HEK293 (cell line): ENCODE data around the gene LEF1.
A peak's percentile ranks its signal among the peaks of the same experiment; 100 is the strongest.

Experiments used
- AEBP2 ChIP-seq: fragments of 450-650 bp; formaldehyde crosslinking; IDR thresholded peaks from 2 replicates; pipeline ENCODE4 v1.5.1; 2016; ENCODE audit warnings: missing biosample characterization, missing genetic modification characterization, borderline replicate concordance
- BCL11B ChIP-seq: fragments of 450-650 bp; formaldehyde crosslinking; IDR thresholded peaks from 2 replicates; pipeline ENCODE4 v1.5.1; 2016; ENCODE audit warnings: low read depth, missing biosample characterization, missing genetic modification characterization
- CTCF ChIP-seq: fragments of 450-650 bp; formaldehyde crosslinking; IDR thresholded peaks from 2 replicates; pipeline ENCODE4 v1.5.1; 2016; ENCODE audit warnings: missing biosample characterization, missing genetic modification characterization
- HIC1 ChIP-seq: fragments of 450-650 bp; formaldehyde crosslinking; IDR thresholded peaks from 2 replicates; pipeline ENCODE4 v1.5.1; 2016; ENCODE audit warnings: missing biosample characterization, missing genetic modification characterization
- PATZ1 ChIP-seq: fragments of 450-650 bp; formaldehyde crosslinking; IDR thresholded peaks from 2 replicates; pipeline ENCODE4 v1.5.1; 2016; ENCODE audit warnings: missing biosample characterization, missing genetic modification characterization
- PRDM4 ChIP-seq: fragments of 450-650 bp; formaldehyde crosslinking; IDR thresholded peaks from 2 replicates; pipeline ENCODE4 v1.5.1; 2017; ENCODE audit warnings: missing biosample characterization, missing genetic modification characterization
- SALL2 ChIP-seq: fragments of 450-650 bp; formaldehyde crosslinking; IDR thresholded peaks from 2 replicates; pipeline ENCODE4 v1.5.0; 2017; ENCODE audit warnings: missing biosample characterization, mild to moderate bottlenecking, missing genetic modification characterization, borderline replicate concordance
- SP2 ChIP-seq: fragments of 450-650 bp; formaldehyde crosslinking; IDR thresholded peaks from 2 replicates; pipeline ENCODE4 v1.5.1; 2016; ENCODE audit warnings: missing biosample characterization, missing genetic modification characterization
- WT1 ChIP-seq: fragments of 450-650 bp; formaldehyde crosslinking; IDR thresholded peaks from 2 replicates; pipeline ENCODE4 v1.5.1; 2016; ENCODE audit warnings: missing biosample characterization, missing genetic modification characterization
- ZBTB20 ChIP-seq: fragments of 450-650 bp; formaldehyde crosslinking; IDR thresholded peaks from 2 replicates; pipeline ENCODE4 v1.5.1; 2016; ENCODE audit warnings: missing biosample characterization, missing genetic modification characterization
- ZNF133 ChIP-seq: fragments of 450-650 bp; formaldehyde crosslinking; IDR thresholded peaks from 2 replicates; pipeline ENCODE4 v1.5.1; 2016; ENCODE audit warnings: missing biosample characterization, missing genetic modification characterization
- ZNF146 ChIP-seq: fragments of 450-650 bp; formaldehyde crosslinking; IDR thresholded peaks from 2 replicates; pipeline ENCODE4 v1.5.1; 2016; ENCODE audit warnings: missing biosample characterization, missing genetic modification characterization
- ZNF18 ChIP-seq: fragments of 450-650 bp; formaldehyde crosslinking; IDR thresholded peaks from 2 replicates; pipeline ENCODE4 v1.5.1; 2016; ENCODE audit warnings: missing biosample characterization, missing genetic modification characterization
- ZNF202 ChIP-seq: fragments of 450-650 bp; formaldehyde crosslinking; IDR thresholded peaks from 2 replicates; pipeline ENCODE4 v1.5.1; 2016; ENCODE audit warnings: missing biosample characterization, missing genetic modification characterization, borderline replicate concordance
- ZNF223 ChIP-seq: fragments of 450-650 bp; formaldehyde crosslinking; IDR thresholded peaks from 2 replicates; pipeline ENCODE4 v1.5.1; 2016; ENCODE audit warnings: missing biosample characterization, missing genetic modification characterization
- ZNF24 ChIP-seq: fragments of 450-650 bp; formaldehyde crosslinking; IDR thresholded peaks from 2 replicates; pipeline ENCODE4 v1.5.1; 2016; ENCODE audit warnings: missing biosample characterization, missing genetic modification characterization
- ZNF248 ChIP-seq: fragments of 450-650 bp; formaldehyde crosslinking; IDR thresholded peaks from 2 replicates; pipeline ENCODE4 v1.5.1; 2017; ENCODE audit warnings: missing biosample characterization, missing genetic modification characterization
- ZNF292 ChIP-seq: fragments of 450-650 bp; formaldehyde crosslinking; IDR thresholded peaks from 2 replicates; pipeline ENCODE4 v1.5.1; 2016; ENCODE audit warnings: low read depth, missing biosample characterization, missing genetic modification characterization, borderline replicate concordance
- ZNF324 ChIP-seq: fragments of 450-650 bp; formaldehyde crosslinking; IDR thresholded peaks from 2 replicates; pipeline ENCODE4 v1.5.1; 2016; ENCODE audit warnings: missing biosample characterization, missing genetic modification characterization
- ZNF354C ChIP-seq: fragments of 450-650 bp; formaldehyde crosslinking; IDR thresholded peaks from 2 replicates; pipeline ENCODE4 v1.5.1; 2016; ENCODE audit warnings: missing biosample characterization, missing genetic modification characterization, low read depth, borderline replicate concordance
- ZNF488 ChIP-seq: fragments of 450-650 bp; formaldehyde crosslinking; IDR thresholded peaks from 2 replicates; pipeline ENCODE4 v1.5.1; 2016; ENCODE audit warnings: missing biosample characterization, missing genetic modification characterization
- ZNF558 ChIP-seq: fragments of 450-650 bp; formaldehyde crosslinking; IDR thresholded peaks from 2 replicates; pipeline ENCODE4 v1.5.1; 2016; ENCODE audit warnings: missing biosample characterization, missing genetic modification characterization
- ZNF610 ChIP-seq: fragments of 450-650 bp; formaldehyde crosslinking; IDR thresholded peaks from 2 replicates; pipeline ENCODE4 v1.5.1; 2016; ENCODE audit warnings: missing biosample characterization, missing genetic modification characterization, borderline replicate concordance
- ZNF660 ChIP-seq: fragments of 450-650 bp; IDR thresholded peaks from 2 replicates; pipeline ENCODE4 v1.5.1; 2018; ENCODE audit warnings: missing biosample characterization, mild to moderate bottlenecking, missing genetic modification characterization
- ZSCAN18 ChIP-seq: fragments of 450-650 bp; formaldehyde crosslinking; IDR thresholded peaks from 2 replicates; pipeline ENCODE4 v1.5.1; 2016; ENCODE audit warnings: missing biosample characterization, missing genetic modification characterization

LEF1 gene

GRCh38 chr4:108135549-108136209 is 33.1 kb downstream of the LEF1 start (continued):
- no peak for TF ChIP-seq ZNF488 (tag by site-specific recombination)
- 0 out of 2 replicates have a peak, but pooled peaks have one; percentile 35 for TF ChIP-seq ZNF660 (tag by site-specific recombination)
- TF ChIP-seq ZNF146 = no peak
- no peak for TF ChIP-seq ZNF354C (tag by site-specific recombination)
- TF ChIP-seq ZBTB20 (tag by site-specific recombination) = peak; percentile 20; the same call in 1 of the 2 replicates
- no peak for TF ChIP-seq ZSCAN18 (tag by site-specific recombination)
- peak; percentile 68; the same call in 1 of the 2 replicates for TF ChIP-seq HIC1 (tag by site-specific recombination)
- TF ChIP-seq SP2 (tag by site-specific recombination) = no peak
- TF ChIP-seq ZNF133 (tag by site-specific recombination) = no peak
- TF ChIP-seq BCL11B (tag by site-specific recombination) = no peak
- no peak for TF ChIP-seq AEBP2 (tag by site-specific recombination)
- TF ChIP-seq ZNF248 (tag by site-specific recombination) = no peak
- no peak for TF ChIP-seq ZNF223 (tag by site-specific recombination)
- peak; percentile 99 for TF ChIP-seq ZNF18 (tag by site-specific recombination)
- TF ChIP-seq SALL2 (tag by site-specific recombination) = no peak
- TF ChIP-seq PRDM4 = 0 out of 2 replicates have a peak, but pooled peaks have one; percentile 27
- 0 out of 2 replicates have a peak, but pooled peaks have one; percentile 39 for TF ChIP-seq ZNF24 (tag by site-specific recombination)
- no peak for TF ChIP-seq ZNF202
- peak; percentile 75; the same call in 1 of the 2 replicates for TF ChIP-seq ZNF610 (tag by site-specific recombination)
- TF ChIP-seq ZNF292 (tag by site-specific recombination) = no peak
- TF ChIP-seq CTCF (tag by site-specific recombination) = no peak
- peak; percentile 66 for TF ChIP-seq WT1 (tag by site-specific recombination)
- TF ChIP-seq PATZ1 (tag by site-specific recombination) = peak; percentile 73
- no peak for TF ChIP-seq ZNF324 (tag by site-specific recombination)
- TF ChIP-seq ZNF558 (tag by site-specific recombination) = 0 out of 2 replicates have a peak, but pooled peaks have one; percentile 21
